Neural cell (in vitro differentiated cells): ENCODE measurements around the gene HSD11B1L. TPM values are rescaled to one million over a fixed set of nuclear protein-coding genes. Genes with fewer than 3 reads are reported as not detected.

ENCODE experiments used
- H2AFZ ChIP-seq: fragments of 200-600, 300-800 bp; sonication (generic), shearing (Covaris generic); 2 replicates; pipeline ENCODE4 v1.6.0; 2014; ENCODE audit warnings: low read depth, mild to moderate bottlenecking, antibody characterized with exemption, low read length, moderate library complexity
- H3F3A ChIP-seq: fragments of 200-600 bp; shearing (Covaris generic); 2 replicates; pipeline ENCODE4 v1.6.1; 2016; ENCODE audit warnings: mild to moderate bottlenecking, moderate library complexity, mixed read lengths, antibody characterized with exemption, low read length; ENCODE audit not compliant: insufficient read depth, poor library complexity, severe bottlenecking
- H3K27ac ChIP-seq: fragments of 200-600, 300-800 bp; sonication (generic), shearing (Covaris generic); 2 replicates; pipeline ENCODE4 v1.5.1; 2014; ENCODE audit warnings: mild to moderate bottlenecking, low read length, moderate library complexity
- H3K27me3 ChIP-seq: fragments of 300-800, 200-600 bp; sonication (generic), shearing (Covaris generic); 2 replicates; pipeline ENCODE4 v1.6.0; 2014; ENCODE audit warnings: mild to moderate bottlenecking, low read depth, low read length, moderate library complexity; ENCODE audit not compliant: insufficient read depth
- H3K36me3 ChIP-seq: fragments of 300-800, 200-600 bp; sonication (generic), shearing (Covaris generic); 2 replicates; pipeline ENCODE4 v1.5.1; 2014; ENCODE audit warnings: mild to moderate bottlenecking, antibody characterized with exemption, low read length, moderate library complexity; ENCODE audit not compliant: insufficient read depth
- H3K4me2 ChIP-seq: fragments of 300-800, 200-600 bp; sonication (generic), shearing (Covaris generic); 2 replicates; pipeline ENCODE4 v1.6.0; 2014; ENCODE audit warnings: mild to moderate bottlenecking, low read length
- H3K4me3 ChIP-seq: fragments of 300-800, 200-600 bp; sonication (generic), shearing (Covaris generic); 2 replicates; pipeline ENCODE4 v1.5.1; 2014; ENCODE audit warnings: mild to moderate bottlenecking, low read length, moderate library complexity
- H3K79me2 ChIP-seq: fragments of 200-600 bp; shearing (Covaris generic); replicated peaks from 2 replicates; pipeline ENCODE4 v1.6.0; 2014; ENCODE audit warnings: mild to moderate bottlenecking, low read length, moderate library complexity; ENCODE audit not compliant: insufficient read depth
- H3K9ac ChIP-seq: fragments of 300-800, 200-600 bp; sonication (generic), shearing (Covaris generic); 2 replicates; pipeline ENCODE4 v1.6.1; 2016; ENCODE audit warnings: mild to moderate bottlenecking, low read length, mixed read lengths
- H3K9me2 ChIP-seq: fragments of 200-600 bp; shearing (Covaris generic); 2 replicates; pipeline ENCODE4 v1.6.1; 2016; ENCODE audit warnings: mild to moderate bottlenecking, low read length, mixed read lengths; ENCODE audit not compliant: insufficient read depth
- H3K9me3 ChIP-seq: fragments of 200-600, 300-800 bp; sonication (generic), shearing (Covaris generic); 2 replicates; pipeline ENCODE4 v1.6.1; 2016; ENCODE audit warnings: mild to moderate bottlenecking, mixed run types, low read length, moderate library complexity, mixed read lengths
- H4K20me1 ChIP-seq: fragments of 200-600 bp; shearing (Covaris generic); 2 replicates; pipeline ENCODE4 v1.6.1; 2016; ENCODE audit warnings: mild to moderate bottlenecking, mixed run types; ENCODE audit not compliant: insufficient read depth
- EP300 ChIP-seq: fragments of 450-650 bp; conservative IDR thresholded peaks from 2 replicates; pipeline ENCODE4 v1.6.1; 2014; ENCODE audit warnings: antibody characterized with exemption, mild to moderate bottlenecking, moderate library complexity; ENCODE audit not compliant: poor library complexity, severe bottlenecking
- EZH2 ChIP-seq: fragments of 200-600, 300-800 bp; shearing (Covaris generic), sonication (generic); IDR thresholded peaks from 2 replicates; pipeline ENCODE4 v1.6.1; 2014; ENCODE audit warnings: antibody characterized with exemption, low read length, borderline replicate concordance, mild to moderate bottlenecking; ENCODE audit not compliant: insufficient read depth, poor library complexity, severe bottlenecking
- MXI1 ChIP-seq: fragments of 450-650 bp; conservative IDR thresholded peaks from 2 replicates; pipeline ENCODE4 v1.6.1; 2014; ENCODE audit warnings: antibody characterized with exemption, mild to moderate bottlenecking; ENCODE audit not compliant: poor library complexity, severe bottlenecking
- POLR2AphosphoS5 ChIP-seq: IDR thresholded peaks from 2 replicates; pipeline ENCODE4 v1.6.1; 2012
- RAD21 ChIP-seq: fragments of 450-650 bp; conservative IDR thresholded peaks from 2 replicates; pipeline ENCODE4 v1.6.1; 2014; ENCODE audit warnings: antibody characterized with exemption, mild to moderate bottlenecking, moderate library complexity
- SMC3 ChIP-seq: fragments of 450-650 bp; conservative IDR thresholded peaks from 2 replicates; pipeline ENCODE4 v1.6.1; 2014; ENCODE audit warnings: antibody characterized with exemption, mild to moderate bottlenecking, moderate library complexity; ENCODE audit not compliant: poor library complexity
- TAF1 ChIP-seq: IDR thresholded peaks from 2 replicates; pipeline ENCODE4 v1.6.1; 2012; ENCODE audit warnings: low read depth
- polyA plus RNA-seq: library from polyadenylated mRNA; depleted of rRNA; stranded (reverse); fragments of >200 nt; gene quantifications from 2 replicates; pipeline ENCODE4 v1.2.3, GENCODE V29; 2014
- TF ChIP-seq, protein P1 (sequence below): IDR thresholded peaks from 2 replicates; pipeline ENCODE4 v1.6.1; 2012; ENCODE audit warnings: borderline replicate concordance
- TF ChIP-seq, protein P2 (sequence below): fragments of 450-650 bp; IDR thresholded peaks from 2 replicates; pipeline ENCODE4 v1.5.1; 2014; ENCODE audit warnings: antibody characterized with exemption, mild to moderate bottlenecking, moderate library complexity; ENCODE audit not compliant: poor library complexity, severe bottlenecking

Gene HSD11B1L
- polyA plus RNA-seq, 1 donor from 2014 or later, result 170 TPM

DNA sequence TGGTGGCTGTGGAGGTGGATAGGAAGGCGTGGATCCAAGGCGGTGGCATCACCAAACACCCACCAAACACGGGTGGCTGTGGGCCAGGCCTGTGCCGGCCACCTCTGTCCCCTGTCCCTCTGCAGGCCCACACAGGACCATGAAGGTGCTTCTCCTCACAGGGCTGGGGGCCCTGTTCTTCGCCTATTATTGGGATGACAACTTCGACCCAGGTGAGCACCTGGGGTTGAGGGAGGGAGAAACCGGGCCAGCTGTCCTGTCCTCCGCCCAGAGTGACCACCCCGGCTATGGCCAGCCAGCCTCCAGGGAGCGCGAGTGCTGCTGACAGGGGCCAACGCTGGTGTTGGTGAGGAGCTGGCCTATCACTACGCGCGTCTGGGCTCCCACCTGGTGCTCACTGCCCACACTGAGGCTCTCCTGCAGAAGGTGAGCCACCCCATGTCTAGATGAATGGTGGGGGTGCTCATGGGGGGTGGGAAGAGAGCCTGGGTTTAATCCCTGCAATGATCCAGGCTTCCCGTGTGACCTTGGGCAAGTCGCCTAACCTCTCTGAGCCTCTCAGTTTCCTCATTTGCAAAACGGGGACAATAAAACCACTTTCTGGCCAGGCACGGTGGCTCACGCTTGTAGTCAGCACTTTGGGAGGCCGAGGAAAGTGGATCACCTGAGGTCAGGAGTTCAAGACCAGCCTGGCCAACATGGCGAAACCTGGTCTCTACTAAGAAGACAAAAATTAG lies 4.0 kb downstream of the HSD11B1L start:
- Histone ChIP-seq H3K36me3 (no peaks in the 10 kb centered on the region), H3K79me2 (peaks cover 19% of the 10 kb centered on the region), H3K27ac (no peak overlapping the region), H3K4me3 (no peak overlapping the region), H3K9me2 (no peaks in the 10 kb centered on the region), H3K27me3 (no peaks in the 10 kb centered on the region), H3K4me2 (no peak overlapping the region), H3F3A (no peaks in the 10 kb centered on the region), H4K20me1 (no peaks in the 10 kb centered on the region), H3K9ac (no peak overlapping the region), H2AFZ (no peak overlapping the region), H3K9me3 (no peaks in the 10 kb centered on the region)
- TF ChIP-seq MXI1 (no peak), EP300 (no peak), TAF1 (no peak), RAD21 (no peak), SMC3 (no peak), EZH2 (no peak), POLR2AphosphoS5 (no peak)
- TF ChIP-seq, protein P1, sequence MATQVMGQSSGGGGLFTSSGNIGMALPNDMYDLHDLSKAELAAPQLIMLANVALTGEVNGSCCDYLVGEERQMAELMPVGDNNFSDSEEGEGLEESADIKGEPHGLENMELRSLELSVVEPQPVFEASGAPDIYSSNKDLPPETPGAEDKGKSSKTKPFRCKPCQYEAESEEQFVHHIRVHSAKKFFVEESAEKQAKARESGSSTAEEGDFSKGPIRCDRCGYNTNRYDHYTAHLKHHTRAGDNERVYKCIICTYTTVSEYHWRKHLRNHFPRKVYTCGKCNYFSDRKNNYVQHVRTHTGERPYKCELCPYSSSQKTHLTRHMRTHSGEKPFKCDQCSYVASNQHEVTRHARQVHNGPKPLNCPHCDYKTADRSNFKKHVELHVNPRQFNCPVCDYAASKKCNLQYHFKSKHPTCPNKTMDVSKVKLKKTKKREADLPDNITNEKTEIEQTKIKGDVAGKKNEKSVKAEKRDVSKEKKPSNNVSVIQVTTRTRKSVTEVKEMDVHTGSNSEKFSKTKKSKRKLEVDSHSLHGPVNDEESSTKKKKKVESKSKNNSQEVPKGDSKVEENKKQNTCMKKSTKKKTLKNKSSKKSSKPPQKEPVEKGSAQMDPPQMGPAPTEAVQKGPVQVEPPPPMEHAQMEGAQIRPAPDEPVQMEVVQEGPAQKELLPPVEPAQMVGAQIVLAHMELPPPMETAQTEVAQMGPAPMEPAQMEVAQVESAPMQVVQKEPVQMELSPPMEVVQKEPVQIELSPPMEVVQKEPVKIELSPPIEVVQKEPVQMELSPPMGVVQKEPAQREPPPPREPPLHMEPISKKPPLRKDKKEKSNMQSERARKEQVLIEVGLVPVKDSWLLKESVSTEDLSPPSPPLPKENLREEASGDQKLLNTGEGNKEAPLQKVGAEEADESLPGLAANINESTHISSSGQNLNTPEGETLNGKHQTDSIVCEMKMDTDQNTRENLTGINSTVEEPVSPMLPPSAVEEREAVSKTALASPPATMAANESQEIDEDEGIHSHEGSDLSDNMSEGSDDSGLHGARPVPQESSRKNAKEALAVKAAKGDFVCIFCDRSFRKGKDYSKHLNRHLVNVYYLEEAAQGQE, result no peak
- TF ChIP-seq, protein P2, sequence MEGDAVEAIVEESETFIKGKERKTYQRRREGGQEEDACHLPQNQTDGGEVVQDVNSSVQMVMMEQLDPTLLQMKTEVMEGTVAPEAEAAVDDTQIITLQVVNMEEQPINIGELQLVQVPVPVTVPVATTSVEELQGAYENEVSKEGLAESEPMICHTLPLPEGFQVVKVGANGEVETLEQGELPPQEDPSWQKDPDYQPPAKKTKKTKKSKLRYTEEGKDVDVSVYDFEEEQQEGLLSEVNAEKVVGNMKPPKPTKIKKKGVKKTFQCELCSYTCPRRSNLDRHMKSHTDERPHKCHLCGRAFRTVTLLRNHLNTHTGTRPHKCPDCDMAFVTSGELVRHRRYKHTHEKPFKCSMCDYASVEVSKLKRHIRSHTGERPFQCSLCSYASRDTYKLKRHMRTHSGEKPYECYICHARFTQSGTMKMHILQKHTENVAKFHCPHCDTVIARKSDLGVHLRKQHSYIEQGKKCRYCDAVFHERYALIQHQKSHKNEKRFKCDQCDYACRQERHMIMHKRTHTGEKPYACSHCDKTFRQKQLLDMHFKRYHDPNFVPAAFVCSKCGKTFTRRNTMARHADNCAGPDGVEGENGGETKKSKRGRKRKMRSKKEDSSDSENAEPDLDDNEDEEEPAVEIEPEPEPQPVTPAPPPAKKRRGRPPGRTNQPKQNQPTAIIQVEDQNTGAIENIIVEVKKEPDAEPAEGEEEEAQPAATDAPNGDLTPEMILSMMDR, result no peak

DNA sequence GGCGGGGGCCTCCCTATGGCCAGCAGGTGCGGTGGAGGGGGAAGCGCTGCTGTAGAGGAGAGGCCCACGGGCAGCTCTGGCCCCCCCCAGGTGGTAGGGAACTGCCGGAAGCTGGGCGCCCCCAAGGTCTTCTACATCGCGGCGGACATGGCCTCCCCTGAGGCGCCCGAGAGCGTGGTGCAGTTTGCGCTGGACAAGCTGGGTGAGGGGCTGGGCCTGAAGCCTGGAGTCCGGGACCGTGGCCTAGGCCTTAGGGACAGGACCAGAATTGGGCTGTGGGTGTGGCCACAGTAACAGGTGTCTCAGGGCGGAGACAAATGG lies 5.5 kb downstream of the HSD11B1L start:
- Histone ChIP-seq H3K27ac (no peak overlapping the region), H3K36me3 (no peaks in the 10 kb centered on the region), H3K9me3 (no peaks in the 10 kb centered on the region), H4K20me1 (peaks cover 4% of the 10 kb centered on the region), H3K4me2 (no peak overlapping the region), H3K4me3 (peak overlapping the region; percentile 56), H3F3A (no peaks in the 10 kb centered on the region), H3K9ac (no peak overlapping the region), H3K79me2 (peaks cover 20% of the 10 kb centered on the region), H2AFZ (no peak overlapping the region), H3K9me2 (no peaks in the 10 kb centered on the region), H3K27me3 (no peaks in the 10 kb centered on the region)
- TF ChIP-seq RAD21, result no peak
- no peak for TF ChIP-seq TAF1
